GM18873 (cell line): Measurements from ENCODE around the gene CLCN5.
"Not testable (repeated sequence)": the region's sequence is repeated elsewhere in the genome, so short reads cannot be mapped to it uniquely, and the experiment has no call there.

Experiments used
- ATAC-seq: cut with Tn5 transposase; IDR thresholded peaks from one replicate; pipeline ENCODE4 v1.9.1; 2021; ENCODE audit warnings: mild to moderate bottlenecking, moderate library complexity, moderate number of reproducible peaks; ENCODE audit not compliant: unreplicated experiment, low FRiP score

Gene CLCN5

DNA sequence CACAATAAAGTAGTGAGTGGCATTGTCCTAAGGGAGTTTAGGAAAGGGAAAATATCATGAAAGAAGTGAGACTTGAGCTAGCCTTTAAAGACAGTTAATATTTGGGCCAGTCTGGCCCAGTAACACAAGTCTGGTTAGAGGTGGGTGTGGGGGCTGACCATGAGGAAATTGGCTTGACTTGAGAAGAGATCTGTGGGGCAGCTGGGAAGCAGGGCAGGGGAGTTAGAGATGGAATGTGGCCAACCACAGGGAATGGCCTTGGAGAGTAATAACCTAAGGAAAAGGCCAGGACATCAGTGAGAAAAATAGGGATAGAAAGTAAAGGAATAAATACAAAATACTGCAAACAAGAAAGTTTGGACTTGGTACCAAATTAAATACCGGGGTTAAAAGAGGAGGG is 71.3 kb downstream of the CLCN5 start:
- no peak for ATAC-seq

DNA sequence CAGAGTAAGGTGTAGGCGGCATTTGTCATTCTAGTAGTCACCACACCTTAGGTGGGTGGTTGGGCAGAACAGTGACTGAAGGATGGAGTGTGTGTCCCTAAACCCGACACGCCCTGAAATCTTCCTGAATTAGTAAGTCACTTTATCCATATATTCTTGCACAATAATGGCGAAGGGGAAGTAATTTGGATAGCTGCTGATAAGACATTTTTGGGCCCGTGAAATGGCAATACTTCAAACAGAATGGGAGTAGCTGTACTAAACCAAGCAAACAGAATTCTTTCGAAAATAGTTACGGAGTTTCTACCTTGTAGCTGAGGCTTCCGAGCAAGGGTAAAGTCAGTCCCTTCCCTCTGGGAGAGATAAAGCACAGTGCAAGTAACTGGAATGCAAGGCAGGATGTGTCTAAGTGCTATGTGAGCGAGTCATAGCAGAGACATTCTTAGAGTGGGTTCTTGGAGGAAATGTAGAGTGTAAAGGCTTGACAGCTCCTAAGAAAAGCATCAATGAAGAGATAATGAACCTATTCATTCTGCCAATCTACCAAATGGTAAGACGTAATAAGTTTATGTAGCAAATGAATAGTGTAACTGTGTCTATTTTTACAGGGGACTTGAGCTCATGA is 72.8 kb downstream of the CLCN5 start:
- ATAC-seq: no peak

DNA sequence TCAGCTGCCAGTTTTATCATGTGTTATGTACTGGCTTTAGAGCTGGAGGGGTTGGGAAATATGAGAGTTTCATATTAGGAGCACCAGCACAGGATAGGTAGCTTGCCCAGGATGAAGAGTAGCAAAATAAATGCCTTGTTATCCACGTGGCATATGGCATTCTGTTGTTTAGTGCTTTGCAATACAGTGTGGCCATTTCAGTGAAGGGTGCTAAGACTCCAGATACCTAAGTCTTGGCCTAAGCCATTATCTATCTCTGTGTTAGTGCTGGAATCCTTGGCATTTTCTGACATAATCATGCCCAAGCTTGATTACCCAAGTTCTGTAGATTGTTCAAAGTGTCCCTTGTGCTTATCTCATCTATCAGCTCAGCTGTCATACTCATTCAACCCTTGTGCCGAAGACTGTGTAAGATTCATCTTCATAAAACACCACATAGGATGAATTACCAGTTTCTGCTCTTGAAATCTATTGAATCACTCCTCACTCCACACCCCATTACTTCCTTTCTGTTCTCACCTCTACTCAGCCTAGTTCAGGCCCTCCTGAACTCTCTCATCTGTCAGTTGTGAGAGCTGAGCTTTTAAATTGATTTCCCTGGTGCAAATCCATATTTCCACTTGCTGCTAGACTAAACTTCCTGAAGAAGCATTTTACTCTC is 73.5 kb downstream of the CLCN5 start:
- ATAC-seq: no peak

DNA sequence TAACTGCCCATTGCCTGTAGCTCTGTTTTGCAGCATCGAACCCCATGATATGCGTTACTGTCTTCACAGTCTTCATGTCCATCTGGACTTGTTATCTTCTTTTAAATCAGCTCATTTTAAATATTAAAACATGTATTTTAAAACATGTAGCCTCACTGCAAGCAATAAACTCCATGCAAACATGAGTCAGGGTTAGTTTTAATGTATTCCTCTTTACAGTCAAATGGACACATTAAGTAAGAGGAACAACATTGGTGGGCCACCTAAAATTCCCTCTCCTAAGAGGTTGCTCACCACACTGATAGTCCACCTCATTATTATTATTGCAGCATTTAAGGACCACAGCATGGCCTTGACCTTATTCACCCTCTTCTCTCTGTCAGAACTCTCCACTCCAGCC is 74.1 kb downstream of the CLCN5 start:
- no peak for ATAC-seq

DNA sequence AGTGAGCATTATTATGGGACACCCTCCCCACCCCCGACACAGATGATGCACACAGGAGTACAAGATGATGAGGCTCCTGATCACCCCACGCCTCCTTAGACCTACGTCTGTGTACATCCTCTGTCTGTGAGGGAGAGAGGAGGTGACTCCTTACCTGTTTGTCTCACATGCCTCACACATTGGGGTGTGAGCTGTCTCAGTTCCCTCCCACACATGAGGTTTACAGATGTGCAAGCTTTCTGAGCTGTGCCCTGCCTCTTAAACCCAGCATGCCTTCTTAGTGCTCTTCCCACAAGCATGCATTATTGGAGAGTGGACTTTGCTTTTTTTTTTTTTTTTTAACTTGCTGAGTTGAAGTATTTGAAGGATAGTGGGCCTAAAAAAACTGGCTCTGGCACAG is 76.7 kb downstream of the CLCN5 start:
- no peak for ATAC-seq

DNA sequence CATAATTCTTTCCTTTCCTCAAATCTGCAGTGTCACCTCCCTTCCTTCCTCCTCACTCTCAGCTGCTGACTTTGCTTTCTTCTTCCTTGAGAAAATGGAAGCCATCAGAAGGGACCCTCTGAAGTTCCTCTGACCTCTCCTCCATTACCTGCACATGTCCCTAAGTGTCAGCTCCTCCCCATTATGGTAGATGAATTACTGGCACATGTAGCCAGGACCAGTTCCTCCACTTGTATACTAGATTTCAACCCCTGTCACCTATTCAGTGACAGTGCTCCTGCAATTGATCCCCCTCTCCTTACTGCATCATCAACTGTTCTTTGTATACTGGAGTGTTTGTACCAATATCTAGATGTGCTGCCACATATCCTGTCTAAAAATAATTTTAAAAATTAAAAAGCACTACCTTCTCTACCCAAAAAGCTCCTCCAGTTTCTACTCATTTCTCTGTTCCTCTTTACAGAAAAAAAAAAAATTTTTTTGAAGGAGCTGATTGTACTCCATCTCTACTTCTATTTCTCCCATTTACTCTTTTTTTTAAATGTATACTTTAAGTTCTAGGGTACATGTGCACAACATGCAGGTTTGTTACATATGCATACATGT is 78.6 kb downstream of the CLCN5 start:
- ATAC-seq: no peak

DNA sequence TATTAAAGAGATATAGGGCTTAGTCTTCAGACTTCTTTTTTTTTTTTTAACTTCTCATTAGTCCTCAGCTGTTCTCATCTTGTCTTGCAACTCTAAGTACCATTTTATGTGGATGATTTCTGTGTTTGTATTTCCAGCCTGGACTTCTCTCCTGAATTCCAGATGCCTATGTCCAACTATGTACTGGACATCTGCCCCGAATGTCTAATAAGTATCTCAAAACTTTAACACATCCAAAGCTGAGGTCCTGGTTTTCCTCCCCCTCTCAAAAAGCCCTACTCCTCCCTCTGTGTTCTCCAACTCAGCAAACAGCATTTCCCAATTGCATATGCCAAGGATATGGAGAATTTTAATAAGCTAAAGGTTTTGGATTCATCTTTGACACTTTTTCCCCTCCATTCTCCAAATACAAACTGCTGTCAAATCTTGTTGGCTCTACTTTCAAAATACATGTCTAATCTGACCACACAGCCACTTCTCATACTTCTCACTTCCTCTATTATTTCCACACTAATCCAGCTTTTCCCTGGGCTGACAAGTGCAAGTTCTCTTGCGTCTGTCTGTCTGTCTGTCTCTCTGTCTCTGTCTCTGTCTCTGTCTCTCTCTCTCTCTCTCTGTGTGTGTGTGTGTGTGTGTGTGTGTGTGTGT is 79.8 kb downstream of the CLCN5 start:
- ATAC-seq: no peak

DNA sequence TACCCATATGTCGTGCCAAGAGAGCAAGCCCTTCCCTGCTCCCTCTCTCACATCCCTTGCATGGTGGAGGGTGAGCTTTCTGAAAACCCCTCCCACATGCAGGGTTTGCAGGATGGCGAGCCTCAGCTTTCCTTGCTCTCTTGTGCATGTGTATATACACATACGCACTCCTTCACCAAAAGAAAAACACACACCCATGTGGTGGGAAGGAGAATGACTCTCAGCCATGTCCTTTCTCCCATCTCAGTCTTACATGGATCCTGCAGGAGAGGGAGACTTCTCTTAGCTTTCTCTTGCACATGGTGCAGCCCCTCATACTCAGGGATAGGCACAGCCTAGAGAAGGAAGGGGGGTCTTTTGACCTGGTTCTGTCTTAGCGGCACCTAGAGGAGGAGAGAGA is 81.1 kb downstream of the CLCN5 start:
- no peak for ATAC-seq

DNA sequence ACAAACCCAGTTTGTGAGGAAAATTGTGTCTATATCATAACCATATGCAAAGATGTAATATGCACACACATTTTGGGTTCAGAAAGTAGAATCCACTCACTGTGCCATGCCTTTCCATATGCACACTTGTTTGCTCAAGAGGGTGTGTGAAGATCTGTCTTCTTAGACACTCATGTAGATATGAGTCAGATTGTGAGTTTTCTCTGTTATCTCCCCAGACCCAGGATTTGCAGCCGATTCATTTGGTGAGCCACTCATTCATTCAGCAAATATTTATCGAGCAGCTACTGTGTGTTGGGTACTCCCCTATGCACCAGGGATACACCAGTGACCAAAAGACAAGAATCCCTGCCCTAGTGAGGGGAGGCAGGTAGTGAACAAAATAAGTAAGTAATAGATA is 81.5 kb downstream of the CLCN5 start:
- no peak for ATAC-seq

DNA sequence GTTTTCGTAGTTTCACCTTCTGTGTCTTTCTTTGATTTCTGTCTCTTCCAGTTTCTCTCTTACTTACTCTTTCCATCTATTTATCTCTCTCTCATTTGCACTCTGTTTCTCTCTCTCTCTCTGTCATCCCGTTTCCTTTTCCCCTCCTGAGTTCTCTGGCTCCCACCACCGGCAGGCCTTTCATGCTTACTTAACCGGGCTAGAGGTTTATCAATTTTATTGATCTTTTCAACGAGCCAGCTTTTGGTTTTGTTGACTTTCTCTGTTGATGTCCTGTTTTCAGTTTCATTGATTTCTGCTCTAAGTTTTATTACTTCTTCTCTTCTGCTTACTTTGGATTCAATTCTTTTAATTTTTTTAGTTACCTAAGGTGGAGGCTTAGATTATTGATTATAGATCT is 103.2 kb downstream of the CLCN5 start:
- not testable (repeated sequence) for ATAC-seq

DNA sequence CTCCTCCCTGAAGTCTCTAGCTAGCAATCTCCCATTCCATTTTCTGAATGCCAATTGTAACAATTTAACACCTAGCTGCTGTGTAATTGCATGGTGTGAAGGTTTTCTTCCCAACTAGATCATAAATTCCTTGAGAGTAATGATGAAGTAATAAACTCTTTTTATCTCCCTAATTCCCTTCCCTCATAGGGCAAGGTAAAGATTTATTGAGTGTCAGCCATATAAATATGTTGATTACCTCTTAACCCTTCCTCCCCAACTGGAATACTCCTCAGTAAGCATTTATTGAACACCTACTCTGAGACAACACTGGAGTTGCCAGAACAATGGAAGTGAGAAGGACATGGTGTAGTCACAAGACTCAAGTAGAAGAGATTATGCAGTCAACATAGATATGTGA is 112.7 kb downstream of the CLCN5 start:
- ATAC-seq: no peak

DNA sequence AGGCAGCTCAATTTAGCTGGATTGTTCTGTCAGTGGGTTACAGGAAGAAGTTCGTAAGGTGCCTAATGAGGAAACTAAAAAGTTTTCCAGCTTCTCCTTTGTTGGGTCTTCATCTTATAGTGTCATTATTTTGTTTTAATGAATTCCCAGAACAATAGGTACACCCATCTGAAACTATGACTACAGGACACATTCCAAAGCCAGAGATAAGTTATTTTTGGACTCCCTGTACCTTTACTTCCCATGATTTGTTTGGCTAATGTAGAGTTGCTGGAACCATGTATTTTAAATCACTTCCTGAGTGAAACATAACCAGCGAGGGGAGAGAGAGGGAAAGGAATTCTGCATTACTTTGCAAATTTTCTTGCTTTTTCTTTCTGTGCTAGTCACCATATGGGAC is 114.0 kb downstream of the CLCN5 start:
- no peak for ATAC-seq

DNA sequence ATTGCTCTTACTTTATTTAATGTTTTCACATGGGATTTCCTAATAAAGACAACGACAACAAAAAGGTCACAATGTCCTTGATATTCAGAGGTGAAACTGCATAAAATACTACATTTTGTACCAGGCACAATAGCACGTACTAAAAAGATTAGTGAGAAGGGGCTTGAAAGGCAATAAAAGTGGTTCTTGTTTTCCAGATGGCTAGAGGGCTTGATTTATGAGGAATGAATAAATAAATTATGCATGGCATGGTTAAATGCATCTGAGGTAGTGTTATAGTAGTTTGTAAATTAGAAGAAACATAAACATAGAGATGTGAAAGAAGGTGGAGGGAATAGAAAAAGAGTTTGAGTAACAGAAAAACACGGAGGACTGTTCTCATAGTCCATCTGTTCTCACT is 123.4 kb downstream of the CLCN5 start:
- ATAC-seq: no peak

DNA sequence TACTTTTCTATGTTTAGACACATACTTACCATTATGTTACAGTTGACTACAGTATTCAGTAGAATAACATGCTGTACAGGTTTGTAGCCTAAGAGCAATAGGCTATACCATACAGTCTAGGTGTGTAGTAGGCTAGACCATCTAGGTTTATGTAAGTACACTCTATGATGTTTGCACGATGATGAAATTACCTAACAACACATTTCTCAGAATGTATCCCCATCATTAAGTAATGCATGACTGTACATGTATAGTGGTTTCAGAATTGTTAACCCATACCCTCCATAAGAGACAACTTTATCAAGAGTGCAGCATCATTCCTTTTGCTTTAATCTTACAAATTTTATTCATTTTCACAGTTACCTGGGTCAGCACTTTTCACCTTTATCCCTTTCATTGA is 126.8 kb downstream of the CLCN5 start:
- ATAC-seq: no peak

DNA sequence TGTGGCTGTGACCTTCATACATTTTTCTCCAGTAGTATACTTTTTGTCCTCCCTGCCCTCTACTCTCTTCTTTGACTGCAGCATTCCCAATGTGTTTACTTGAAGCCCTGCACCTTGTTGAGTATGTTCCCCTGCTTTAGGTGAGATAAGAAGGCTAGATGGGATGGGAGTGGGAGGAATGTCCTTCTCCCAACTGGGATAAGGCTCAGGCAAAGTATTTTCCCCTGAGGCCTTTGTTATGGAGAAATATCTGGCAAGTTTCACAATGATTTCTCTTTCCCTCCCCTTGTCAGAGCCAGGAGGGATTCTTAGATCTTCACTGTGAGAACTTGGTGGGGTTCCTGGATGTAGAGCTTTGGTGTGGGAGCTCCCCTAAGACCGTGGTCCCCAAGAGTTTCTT is 131.8 kb downstream of the CLCN5 start:
- ATAC-seq: no peak

DNA sequence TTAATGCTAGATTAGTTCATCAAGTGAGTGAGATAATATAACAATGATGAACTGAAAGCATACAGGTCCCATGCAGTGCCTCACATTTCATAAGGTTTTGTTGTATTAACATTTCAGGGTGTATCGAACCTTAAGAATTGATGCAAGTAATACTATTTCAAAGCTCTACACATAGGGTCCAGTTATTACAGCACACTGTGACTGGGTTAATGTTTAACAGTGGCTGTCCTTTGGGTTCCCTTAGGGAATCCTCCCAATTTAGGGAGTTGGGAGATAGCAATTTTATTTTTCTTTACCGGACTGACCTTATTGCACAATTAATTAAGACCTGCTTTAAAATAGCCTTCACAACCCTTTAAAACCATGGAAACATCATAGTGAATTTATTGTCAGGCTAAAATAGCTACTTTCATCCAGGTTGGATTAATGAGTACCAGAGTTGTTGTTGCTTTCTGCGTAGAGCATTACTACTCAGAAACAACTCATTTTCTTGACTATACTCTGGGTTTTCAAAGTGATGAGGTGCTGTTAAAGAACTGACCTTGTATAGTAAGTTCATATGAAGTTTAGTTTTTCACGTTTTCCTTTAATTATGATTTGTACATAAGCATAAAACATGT is 144.0 kb downstream of the CLCN5 start:
- ATAC-seq: no peak

DNA sequence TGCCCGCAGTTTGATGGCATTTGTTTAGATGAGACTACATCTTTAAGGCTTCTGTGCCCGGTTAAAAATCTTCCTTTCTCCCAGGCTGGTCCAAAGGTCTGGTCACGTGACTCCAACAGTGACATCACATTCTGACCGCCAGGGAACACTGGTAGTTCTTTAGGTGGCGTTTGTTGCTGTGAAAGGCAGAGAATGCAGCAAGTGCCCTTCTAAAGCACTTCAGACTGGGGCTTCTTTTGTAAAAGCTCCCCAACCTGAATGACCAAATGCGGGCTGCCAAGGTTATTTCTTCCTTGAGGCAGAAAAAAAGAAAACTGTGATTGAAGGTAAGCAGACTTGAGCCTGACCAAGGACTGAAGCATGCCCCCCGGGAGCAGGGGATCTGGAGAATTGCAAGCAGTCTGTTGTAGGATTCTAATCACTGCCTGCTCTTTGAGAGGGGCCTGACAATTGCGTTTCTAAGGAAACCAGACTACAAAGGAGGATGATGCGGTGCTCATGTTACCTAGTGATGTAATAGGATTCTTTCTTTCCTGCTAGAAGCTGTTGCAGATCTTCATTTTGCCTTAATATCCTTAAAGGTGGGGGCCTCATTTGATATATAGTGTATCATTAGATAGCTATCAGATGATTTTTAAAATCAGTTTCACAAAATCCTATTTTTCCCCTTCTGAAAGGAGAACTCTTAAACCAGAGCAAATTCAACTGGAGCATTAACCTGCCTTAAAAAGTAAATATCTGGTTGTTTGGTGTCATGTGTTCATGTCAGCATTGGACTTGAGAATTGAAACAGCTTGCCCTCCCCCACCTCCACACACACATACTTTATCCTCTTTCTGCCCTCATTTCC is 145.3 kb downstream of the CLCN5 start:
- ATAC-seq: no peak

DNA sequence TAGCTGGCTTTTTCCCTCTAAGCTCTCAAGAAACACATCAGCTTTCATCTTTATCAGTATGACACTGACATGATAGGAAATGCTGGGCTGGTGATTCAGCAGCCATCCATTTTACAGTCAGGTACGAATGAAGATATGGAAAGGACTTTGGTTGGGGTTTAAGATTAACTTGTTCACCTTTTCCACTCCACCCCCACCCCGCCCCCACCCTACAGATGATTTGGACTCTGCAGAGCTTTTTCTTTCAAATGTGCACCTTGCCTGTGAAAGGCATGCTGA is 145.8 kb downstream of the CLCN5 start:
- no peak for ATAC-seq

DNA sequence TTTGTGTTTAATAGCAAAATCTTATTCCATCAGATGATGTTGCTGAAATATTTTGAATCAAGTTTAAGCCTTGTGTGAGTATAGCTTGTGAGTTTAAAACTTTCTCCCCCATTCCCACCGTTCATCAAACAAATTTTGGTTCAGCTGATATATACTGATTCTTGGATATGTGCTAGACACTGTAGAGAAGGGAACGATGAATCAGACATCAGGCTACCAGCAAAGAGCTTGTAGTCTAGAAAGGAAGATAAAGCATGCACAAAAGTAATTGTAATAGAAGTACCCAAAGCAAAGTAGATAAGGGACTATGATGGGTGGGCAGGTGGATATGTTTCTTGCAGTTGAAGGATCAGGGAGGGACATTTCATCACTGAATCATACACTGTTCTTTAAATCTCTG is 146.5 kb downstream of the CLCN5 start:
- no peak for ATAC-seq

DNA sequence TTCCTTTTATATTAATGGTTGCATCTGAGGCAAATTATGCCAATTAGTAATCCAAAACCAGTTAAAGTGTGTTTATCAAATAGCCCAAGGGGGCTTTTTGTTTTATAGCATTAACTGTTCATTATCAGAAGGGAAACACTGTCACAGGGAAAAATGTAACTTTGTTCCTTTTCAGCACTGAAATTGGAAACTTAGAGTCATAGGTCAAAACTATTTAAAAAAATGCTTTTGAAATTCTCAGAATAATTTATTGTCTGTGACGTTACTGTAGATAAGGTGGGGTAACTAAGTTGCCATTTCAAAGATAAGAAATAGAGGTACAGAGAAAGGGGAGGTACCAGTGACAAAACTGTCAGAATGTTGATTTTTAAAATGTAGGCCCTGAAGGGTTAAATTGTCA is 149.1 kb downstream of the CLCN5 start:
- ATAC-seq: no peak

DNA sequence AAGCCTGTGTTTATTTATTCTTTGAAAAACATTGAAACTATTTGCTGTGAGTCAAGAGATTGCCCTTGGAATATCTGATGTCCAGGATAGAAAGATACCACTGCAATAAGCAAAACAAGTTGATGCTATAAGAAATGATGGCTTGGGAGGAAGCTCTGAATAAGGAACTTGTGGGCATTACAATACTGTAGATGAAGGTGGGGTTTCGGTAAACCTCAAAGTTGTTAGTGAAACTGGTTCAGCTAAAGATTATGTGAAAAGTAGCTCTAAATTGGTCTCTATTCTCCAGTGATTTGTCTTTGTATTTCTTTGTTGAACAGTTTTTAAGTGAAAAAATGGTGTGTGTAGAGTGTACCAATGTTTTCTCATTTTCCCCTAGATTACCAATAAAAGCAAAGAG is 149.7 kb downstream of the CLCN5 start:
- ATAC-seq: no peak
